Testis (tissue), 2 donors: ENCODE data around the gene TAF9B.
"Not testable (repeated sequence)": the region's sequence is repeated elsewhere in the genome, so short reads cannot be mapped to it uniquely, and the experiment has no call there.

Experiments
- POLR2A ChIP-seq: fragments of 450-650 bp; IDR thresholded peaks from one replicate; pipeline ENCODE4 v1.6.1; 2017; ENCODE audit warnings: antibody characterized with exemption, mild to moderate bottlenecking, moderate library complexity
- TF ChIP-seq, protein P1 (sequence below), 3 experiments: fragments of 450-650 bp in 2 of 3; fragments of 200-600 bp in 1 of 3; sonication (generic) in 1 of 3; IDR thresholded peaks; one replicate each; pipeline ENCODE4 v1.5.1; 2016 to 2019; ENCODE audit warnings: antibody characterized with exemption in 3 of 3, mild to moderate bottlenecking in 2 of 3, moderate library complexity in 1 of 3

DNA sequence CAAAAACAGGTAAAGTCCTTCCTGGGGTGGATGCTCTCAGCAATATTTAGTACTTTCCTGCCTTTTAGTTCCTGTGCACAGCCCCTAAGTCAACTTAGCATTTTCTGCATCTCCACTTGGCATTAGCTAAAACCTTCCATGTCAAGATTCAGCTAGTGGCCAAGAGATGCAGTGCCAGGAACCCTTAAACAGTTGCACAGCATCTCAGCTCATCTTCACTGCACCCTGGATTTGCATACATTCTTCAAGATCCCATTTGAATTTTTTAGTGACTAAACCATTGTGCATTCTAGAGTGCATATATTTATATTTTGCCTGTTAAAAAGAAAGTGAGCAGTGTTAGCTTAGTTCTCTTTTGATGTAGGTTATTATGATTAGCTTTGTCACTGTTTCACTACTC is 13.7 kb downstream of the TAF9B start:
- TF ChIP-seq, protein P1, sequence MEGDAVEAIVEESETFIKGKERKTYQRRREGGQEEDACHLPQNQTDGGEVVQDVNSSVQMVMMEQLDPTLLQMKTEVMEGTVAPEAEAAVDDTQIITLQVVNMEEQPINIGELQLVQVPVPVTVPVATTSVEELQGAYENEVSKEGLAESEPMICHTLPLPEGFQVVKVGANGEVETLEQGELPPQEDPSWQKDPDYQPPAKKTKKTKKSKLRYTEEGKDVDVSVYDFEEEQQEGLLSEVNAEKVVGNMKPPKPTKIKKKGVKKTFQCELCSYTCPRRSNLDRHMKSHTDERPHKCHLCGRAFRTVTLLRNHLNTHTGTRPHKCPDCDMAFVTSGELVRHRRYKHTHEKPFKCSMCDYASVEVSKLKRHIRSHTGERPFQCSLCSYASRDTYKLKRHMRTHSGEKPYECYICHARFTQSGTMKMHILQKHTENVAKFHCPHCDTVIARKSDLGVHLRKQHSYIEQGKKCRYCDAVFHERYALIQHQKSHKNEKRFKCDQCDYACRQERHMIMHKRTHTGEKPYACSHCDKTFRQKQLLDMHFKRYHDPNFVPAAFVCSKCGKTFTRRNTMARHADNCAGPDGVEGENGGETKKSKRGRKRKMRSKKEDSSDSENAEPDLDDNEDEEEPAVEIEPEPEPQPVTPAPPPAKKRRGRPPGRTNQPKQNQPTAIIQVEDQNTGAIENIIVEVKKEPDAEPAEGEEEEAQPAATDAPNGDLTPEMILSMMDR (IDR thresholded peaks at IDR 0.05) = not testable (repeated sequence)
- not testable (repeated sequence) for TF ChIP-seq POLR2A
